Osteoblast (primary cell): ENCODE data around the gene EFNA4. TPM values are rescaled to one million over a fixed set of nuclear protein-coding genes. Genes with fewer than 3 reads are reported as not detected.

Experiments used
- DNase-seq: peaks from one replicate; pipeline ENCODE4 v3.0.0; 2011; ENCODE audit warnings: low spot score, mixed read lengths; ENCODE audit not compliant: insufficient read length; ENCODE audit errors: missing footprints
- H2AFZ ChIP-seq: 2 replicates; pipeline ENCODE4 v1.6.0; 2011; ENCODE audit warnings: mild to moderate bottlenecking, low read length
- H3K27ac ChIP-seq: 2 replicates; pipeline ENCODE4 v1.5.1; 2011; ENCODE audit warnings: mild to moderate bottlenecking, low read depth, low read length, moderate library complexity
- H3K27me3 ChIP-seq: 2 replicates; pipeline ENCODE4 v1.6.0; 2012; ENCODE audit warnings: mild to moderate bottlenecking, control low read depth, inconsistent platforms, low read length, moderate library complexity; ENCODE audit not compliant: insufficient read depth
- H3K36me3 ChIP-seq: 2 replicates; pipeline ENCODE4 v1.5.1; 2011; ENCODE audit warnings: mild to moderate bottlenecking, low read length, control low read depth, moderate library complexity; ENCODE audit not compliant: insufficient read depth
- H3K4me1 ChIP-seq: 2 replicates; pipeline ENCODE4 v1.5.1; 2011; ENCODE audit warnings: mild to moderate bottlenecking, low read length, control low read depth, moderate library complexity; ENCODE audit not compliant: insufficient read depth
- H3K4me2 ChIP-seq: 2 replicates; pipeline ENCODE4 v1.6.0; 2011; ENCODE audit warnings: mild to moderate bottlenecking, low read length; ENCODE audit not compliant: insufficient read depth
- H3K4me3 ChIP-seq: fragments of 200-600 bp; sonication (generic); 3 replicates; pipeline ENCODE4 v1.5.1; 2012; ENCODE audit warnings: mild to moderate bottlenecking, low read length, inconsistent platforms; ENCODE audit not compliant: insufficient read depth
- H3K79me2 ChIP-seq: 2 replicates; pipeline ENCODE4 v1.6.0; 2012; ENCODE audit warnings: mild to moderate bottlenecking, low read length, control low read depth, inconsistent platforms; ENCODE audit not compliant: insufficient read depth
- H3K9me3 ChIP-seq: 2 replicates; pipeline ENCODE4 v1.5.1; 2011; ENCODE audit warnings: low read depth, low read length, control low read depth
- H4K20me1 ChIP-seq: 2 replicates; pipeline ENCODE4 v1.6.0; 2012; ENCODE audit warnings: mild to moderate bottlenecking, low read length, control low read depth; ENCODE audit not compliant: insufficient read depth
- total RNA-seq: library from RNA; depleted of rRNA; stranded (reverse); fragments of >200 nt; gene quantifications from 2 replicates; pipeline ENCODE4 v1.2.3, GENCODE V29; 2012
- TF ChIP-seq, protein P1 (sequence below): IDR thresholded peaks from 2 replicates; pipeline ENCODE4 v1.5.1; 2011; ENCODE audit warnings: mild to moderate bottlenecking, low read depth, low read length, moderate library complexity; ENCODE audit errors: extremely low read depth

EFNA4 gene
- total RNA-seq, 1 donor = 3.6 TPM

DNA sequence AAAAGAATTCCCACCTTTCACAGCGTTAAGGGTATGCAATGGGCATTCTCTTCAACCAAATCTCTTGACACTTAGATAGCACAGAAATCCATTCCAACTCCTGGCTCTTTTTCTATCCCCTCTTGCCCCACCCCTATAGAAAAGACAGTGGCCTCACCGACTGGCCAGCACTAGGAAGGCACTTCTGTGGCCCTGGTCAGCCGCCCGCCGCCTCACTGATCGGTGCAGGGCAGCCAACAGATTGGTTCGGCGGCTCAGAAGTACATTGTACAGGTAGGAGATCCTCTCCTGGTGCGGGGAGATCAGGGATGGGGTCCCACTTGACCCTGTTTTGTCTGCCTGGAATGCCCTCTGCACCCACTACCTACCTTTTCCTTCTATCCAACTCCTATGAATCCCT, 39.2 kb upstream of the EFNA4 start:
- Histone ChIP-seq H3K27ac (no peak overlapping the region), H4K20me1 (no peaks in the 10 kb centered on the region), H3K4me2 (no peak overlapping the region), H3K27me3 (no peaks in the 10 kb centered on the region), H3K79me2 (no peaks in the 10 kb centered on the region), H2AFZ (no peak overlapping the region), H3K4me3 (no peak overlapping the region), H3K36me3 (no peaks in the 10 kb centered on the region), H3K4me1 (no peaks in the 10 kb centered on the region), H3K9me3 (no peaks in the 10 kb centered on the region)
- DNase-seq = no peak
- TF ChIP-seq, protein P1, sequence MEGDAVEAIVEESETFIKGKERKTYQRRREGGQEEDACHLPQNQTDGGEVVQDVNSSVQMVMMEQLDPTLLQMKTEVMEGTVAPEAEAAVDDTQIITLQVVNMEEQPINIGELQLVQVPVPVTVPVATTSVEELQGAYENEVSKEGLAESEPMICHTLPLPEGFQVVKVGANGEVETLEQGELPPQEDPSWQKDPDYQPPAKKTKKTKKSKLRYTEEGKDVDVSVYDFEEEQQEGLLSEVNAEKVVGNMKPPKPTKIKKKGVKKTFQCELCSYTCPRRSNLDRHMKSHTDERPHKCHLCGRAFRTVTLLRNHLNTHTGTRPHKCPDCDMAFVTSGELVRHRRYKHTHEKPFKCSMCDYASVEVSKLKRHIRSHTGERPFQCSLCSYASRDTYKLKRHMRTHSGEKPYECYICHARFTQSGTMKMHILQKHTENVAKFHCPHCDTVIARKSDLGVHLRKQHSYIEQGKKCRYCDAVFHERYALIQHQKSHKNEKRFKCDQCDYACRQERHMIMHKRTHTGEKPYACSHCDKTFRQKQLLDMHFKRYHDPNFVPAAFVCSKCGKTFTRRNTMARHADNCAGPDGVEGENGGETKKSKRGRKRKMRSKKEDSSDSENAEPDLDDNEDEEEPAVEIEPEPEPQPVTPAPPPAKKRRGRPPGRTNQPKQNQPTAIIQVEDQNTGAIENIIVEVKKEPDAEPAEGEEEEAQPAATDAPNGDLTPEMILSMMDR = no peak

GRCh38 chr1:155026154-155026553, 37.4 kb upstream of the EFNA4 start:
- Histone ChIP-seq H4K20me1 (no peaks in the 10 kb centered on the region), H3K27ac (no peak overlapping the region), H3K4me2 (no peak overlapping the region), H3K27me3 (no peaks in the 10 kb centered on the region), H3K9me3 (no peaks in the 10 kb centered on the region), H3K36me3 (no peaks in the 10 kb centered on the region), H3K79me2 (no peaks in the 10 kb centered on the region), H2AFZ (no peak overlapping the region), H3K4me3 (no peak overlapping the region), H3K4me1 (no peaks in the 10 kb centered on the region)
- TF ChIP-seq, protein P1 = no peak
- no peak for DNase-seq

DNA sequence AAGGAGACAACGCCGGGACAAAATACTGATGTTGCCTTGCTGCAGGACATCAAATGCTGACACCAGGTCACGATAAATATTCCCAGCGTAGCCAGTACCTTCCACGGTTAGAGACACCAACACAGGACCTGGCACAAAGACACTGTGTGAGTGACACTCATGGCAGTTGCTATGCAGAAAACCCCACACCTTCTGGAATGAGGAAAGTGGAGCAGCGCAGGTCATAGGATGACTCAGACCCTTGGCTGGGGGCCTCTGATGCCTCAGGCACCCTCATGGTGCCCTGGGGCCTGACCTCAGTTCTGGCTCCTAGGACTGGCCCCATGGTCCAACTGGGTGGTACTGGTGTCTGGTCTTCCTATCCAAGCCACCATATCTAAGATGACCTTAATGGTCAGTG, 37.0 kb upstream of the EFNA4 start:
- no peaks in the 10 kb centered on the region for H3K9me3 ChIP-seq
- no peak overlapping the region for H3K4me3 ChIP-seq
- no peak overlapping the region for H3K27ac ChIP-seq
- H4K20me1 ChIP-seq = no peaks in the 10 kb centered on the region
- no peak for DNase-seq
- TF ChIP-seq, protein P1 = no peak
- no peaks in the 10 kb centered on the region for H3K27me3 ChIP-seq
- H3K79me2 ChIP-seq = no peaks in the 10 kb centered on the region
- no peak overlapping the region for H2AFZ ChIP-seq
- H3K36me3 ChIP-seq = no peaks in the 10 kb centered on the region
- no peaks in the 10 kb centered on the region for H3K4me1 ChIP-seq
- H3K4me2 ChIP-seq = no peak overlapping the region

DNA sequence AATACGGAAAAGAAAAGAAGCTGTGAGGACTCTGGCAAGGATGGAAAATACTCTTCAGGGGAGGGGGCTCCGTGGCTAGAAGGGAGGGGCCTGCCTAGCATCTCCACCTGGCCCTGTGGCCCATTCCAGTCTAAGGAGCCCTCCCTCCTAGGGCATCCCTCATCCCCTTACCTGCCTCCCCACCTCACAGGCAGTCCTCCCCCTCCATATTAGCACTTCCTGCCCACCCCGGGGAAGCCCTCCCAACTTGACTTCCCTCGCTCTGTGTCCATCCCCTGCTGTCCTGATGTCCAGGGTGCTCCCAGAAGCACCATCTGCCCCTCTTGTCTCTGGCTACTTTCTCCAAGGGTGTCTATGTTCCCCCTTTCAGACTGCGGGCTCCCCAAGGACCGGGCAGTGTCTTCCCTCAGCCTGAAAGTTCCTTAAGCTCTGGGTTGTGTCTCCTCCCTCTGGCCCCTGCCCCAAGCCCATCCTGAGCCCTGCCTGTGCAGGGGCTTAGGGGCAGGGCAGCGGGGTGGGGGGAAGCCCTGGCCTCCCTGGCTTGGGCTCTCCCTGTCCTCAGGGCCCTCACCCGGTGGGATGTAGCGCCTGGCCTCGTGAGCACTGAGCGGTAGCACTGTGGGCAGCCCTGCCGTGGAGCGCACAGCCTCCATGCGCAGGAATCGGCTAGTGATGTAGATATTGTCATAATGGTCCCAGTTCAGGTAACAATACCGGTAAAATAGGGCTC, 33.9 kb upstream of the EFNA4 start:
- H3K79me2 ChIP-seq = no peaks in the 10 kb centered on the region
- no peaks in the 10 kb centered on the region for H3K9me3 ChIP-seq
- H3K36me3 ChIP-seq = no peaks in the 10 kb centered on the region
- no peak for DNase-seq
- peaks cover 3% of the 10 kb centered on the region for H3K27me3 ChIP-seq
- H2AFZ ChIP-seq = no peak overlapping the region
- H4K20me1 ChIP-seq = no peaks in the 10 kb centered on the region
- H3K4me3 ChIP-seq = no peak overlapping the region
- no peaks in the 10 kb centered on the region for H3K4me1 ChIP-seq
- H3K27ac ChIP-seq = no peak overlapping the region
- TF ChIP-seq, protein P1 = no peak
- H3K4me2 ChIP-seq = no peak overlapping the region
